HG02642 (cell line): ENCODE results near the gene SCNM1.

ENCODE experiments used
- ATAC-seq: cut with Tn5 transposase; IDR thresholded peaks from one replicate; pipeline ENCODE4 v1.9.1; 2021; ENCODE audit warnings: mild to moderate bottlenecking; ENCODE audit not compliant: unreplicated experiment, poor library complexity

The SCNM1 gene, protein sequence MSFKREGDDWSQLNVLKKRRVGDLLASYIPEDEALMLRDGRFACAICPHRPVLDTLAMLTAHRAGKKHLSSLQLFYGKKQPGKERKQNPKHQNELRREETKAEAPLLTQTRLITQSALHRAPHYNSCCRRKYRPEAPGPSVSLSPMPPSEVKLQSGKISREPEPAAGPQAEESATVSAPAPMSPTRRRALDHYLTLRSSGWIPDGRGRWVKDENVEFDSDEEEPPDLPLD

DNA sequence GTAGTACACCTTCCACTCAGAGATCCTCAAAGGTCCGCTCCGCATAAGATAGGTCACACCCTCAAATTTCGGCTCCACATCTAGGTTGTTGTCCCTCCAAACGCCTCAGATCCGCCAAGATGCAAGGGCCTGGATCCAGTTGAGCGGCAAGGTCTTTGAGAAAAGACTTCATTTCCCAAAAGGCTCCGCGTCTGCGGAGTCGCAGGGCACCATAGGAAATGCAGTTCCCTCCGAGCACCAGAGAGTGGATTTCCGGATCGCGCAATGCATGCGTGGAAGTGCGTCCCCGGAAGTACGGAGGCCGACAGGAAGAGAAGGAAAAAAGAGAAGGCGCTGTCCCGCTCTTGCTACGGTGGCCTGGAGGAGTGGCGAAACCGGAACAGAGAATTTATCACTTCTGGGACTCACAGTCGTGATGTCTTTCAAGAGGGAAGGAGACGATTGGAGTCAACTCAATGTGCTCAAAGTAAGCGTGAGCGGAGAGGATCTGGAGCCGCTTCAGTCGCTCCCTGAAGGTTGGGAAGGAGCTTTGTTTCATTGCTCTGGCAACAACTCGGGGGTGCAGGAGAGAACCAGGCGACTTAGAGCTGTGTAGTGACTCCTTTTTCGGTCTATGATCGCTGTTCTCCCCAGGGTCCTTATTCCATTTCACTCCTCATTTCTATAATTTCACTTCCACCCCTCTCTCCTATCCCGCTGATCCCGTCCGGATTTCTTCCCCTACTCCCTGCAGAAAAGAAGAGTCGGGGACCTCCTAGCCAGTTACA, at the start of gene SCNM1, which contains the start of gene LYSMD1:
Gene SCNM1, plus strand, starts transcription at position 407 of the 767 bp plus-strand sequence. Its CDS starts 9 bp downstream, at position 416.
Gene LYSMD1, minus strand, starts transcription at position 165 of the 767 bp plus-strand sequence. CDS start 644 bp downstream, outside the sequence.
- peak; percentile 88 for ATAC-seq

DNA sequence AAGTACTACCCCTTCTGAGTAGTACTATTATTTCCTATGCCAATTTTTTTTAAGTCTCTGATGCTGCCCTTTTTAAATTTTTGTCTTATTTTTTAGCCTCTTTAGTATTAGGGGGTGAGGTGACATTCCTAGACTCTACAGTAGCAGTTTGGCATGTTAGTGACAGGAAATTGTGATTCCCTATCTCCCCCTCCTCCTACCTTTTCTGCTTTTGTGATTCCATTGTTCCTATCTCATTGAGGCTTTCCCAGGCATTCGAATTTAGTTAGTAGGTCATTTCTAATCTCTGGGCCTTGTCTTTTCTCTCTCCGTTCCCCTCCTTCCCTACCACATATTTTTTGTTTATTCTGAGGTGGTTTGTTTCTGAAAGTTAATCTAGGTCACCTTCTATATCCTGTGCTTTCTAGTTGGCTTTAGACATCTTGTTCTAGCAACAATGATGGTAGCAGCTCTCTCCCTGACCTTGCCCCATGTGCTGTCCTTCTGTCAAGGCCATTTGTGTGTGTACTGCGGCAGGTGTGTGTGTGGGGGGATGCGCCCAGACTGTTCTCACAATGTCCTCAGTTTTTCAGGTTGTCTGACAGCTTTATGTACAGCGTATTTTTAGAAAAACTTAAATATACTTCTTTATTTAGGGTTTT, 41.1 kb upstream of the SCNM1 start:
- ATAC-seq, result no peak

DNA sequence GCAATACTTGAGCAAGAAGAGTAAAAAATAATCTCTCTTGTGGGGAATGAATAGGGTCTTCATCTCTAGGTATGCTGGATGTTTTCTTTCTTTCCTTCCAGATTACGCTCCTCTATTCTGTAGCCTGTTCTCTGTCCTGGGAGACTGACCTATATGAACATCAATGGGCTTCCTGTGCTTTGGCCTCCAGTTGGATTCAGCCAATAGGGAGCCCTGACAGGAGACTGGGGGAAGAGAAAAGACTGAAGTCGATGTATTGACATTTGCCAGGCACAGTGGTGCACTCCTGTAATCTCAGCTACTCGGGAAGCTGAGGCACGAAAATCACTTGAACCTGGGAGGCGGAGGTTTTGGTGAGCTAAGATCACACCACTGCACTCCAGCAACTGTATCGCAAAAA, 37.1 kb upstream of the SCNM1 start:
- ATAC-seq, result no peak

DNA sequence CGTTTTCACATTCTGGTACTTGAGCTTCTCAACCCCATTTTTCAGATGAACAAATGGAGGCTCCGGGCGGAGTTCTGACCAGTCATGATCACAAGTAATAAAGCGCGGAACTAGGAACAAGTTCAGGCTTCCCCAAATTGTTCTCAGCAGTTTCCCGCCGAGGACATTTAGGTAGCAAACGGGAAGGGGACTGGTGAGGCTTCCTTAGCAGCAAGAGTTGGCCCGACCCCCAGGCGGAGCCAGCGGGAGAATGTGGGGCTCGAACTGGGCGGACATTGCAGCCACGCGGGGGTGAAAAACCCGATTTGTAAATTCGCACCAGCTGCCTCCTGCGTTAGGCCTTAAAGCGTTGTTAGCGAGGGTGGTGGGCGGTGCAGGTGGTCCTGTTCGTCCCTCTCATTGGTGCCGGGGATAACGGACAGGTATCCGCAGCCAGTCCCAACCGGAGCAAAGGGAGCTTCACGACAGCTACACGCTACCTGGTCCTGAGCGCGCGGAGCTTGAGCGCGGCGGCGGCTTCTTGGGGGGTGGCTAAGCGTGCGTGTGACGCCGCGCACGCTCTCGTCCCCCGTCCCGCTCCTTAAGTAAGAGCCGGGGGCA, 34.9 kb upstream of the SCNM1 start:
- ATAC-seq, result peak; percentile 85

DNA sequence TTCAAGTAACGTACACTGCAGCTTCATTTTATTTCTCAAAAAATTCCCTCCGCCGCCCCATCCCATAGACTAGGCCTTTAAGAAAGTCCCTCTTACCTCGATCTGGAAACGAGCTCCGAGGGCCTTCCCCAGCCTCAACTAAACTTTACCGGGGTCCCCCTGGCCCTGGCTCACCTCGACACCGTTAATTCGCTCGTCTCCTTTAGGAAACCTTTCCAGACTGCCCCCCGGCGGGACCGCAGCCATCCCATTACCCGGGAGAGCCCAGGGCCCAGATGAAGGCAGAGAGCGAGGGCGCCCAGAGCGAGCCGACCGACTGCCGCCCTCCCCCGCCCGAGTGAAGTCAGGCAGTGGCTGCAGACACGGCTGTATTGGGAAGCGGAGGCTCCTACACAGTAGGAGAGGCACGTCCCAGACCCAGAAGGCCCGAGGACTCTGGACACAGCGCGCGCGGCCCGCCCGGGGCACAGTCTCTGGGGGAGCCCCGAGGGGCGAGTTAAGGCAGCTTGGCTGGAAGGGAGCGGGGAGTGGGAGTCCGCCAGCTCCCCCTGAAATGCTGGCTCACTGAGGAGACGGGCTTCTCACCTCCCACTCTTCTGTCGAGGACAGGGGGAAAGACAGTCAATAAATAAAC, 34.1 kb upstream of the SCNM1 start:
- no peak for ATAC-seq

DNA sequence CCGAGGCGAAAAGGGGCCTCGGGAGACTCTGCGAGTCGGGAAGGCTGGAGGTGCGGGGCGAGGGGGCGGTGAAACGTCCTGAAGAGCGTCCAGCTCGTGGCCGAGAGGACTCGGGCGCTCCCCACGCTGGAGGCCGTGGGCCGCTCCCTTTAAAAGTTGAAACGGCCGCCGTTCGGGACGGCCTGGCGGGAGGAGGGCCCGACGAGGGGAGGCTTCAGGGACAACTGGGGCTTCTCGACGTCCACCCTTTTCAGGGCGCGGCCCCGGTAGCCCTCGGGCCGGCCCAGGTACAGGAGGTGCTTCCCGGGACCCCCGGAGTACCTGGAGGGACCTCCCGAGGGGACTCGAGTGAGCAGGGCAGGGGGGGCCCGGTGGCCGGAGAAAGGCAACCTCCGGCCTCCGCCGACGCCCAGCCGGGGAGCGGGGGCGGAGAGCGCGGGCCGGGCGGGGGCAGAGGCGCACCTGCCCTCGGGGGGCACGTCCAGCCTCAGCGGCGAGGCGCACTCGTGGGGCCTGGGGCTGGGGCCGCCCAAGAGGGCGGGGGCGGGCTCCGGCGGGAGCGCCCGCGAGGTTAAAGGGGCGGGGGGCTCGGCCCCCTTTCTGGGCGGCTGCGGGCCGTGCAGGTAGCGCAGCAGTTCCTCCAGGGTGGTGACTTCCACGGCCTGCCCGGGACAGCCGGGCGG, 33.5 kb upstream of the SCNM1 start:
- ATAC-seq, result no peak

DNA sequence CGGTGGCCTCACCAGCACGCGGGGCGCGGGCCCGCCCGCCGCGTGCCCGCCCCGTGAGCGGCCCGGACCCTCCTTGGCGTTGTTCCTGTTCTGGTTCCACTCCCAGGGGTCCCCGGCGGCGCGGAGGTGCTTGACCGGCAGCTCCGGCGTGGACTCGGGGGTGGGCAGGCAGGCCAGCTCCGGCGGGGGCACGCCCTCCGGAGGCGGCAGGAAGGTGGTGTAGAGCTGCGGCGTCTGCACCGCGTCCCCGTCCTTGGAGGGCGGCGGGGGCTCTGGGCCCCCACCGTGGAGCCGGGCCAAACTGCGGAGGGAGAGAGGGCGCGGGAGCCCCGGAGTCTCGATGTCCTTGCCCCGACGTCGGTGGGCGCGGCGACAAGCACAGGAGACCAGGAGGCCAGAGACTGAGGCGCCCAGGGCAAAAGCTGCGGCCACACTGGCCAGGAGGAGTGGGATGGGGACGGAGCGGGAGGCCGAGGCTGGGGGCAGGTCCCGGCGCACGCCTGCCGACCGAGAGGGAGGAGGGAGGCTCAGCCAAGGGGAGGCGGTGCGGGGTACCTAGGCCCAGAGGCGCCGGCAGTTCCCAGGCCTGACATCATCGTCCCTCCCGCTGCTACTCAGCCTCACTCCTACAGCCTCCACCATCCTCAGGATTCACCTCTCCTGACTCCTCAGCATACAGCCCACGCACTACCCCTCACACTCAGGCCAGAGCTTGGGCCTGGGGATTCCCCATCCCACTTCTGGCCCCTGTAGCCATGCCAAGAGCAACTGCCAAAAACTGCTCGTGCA, 32.7 kb upstream of the SCNM1 start:
- ATAC-seq, result no peak

DNA sequence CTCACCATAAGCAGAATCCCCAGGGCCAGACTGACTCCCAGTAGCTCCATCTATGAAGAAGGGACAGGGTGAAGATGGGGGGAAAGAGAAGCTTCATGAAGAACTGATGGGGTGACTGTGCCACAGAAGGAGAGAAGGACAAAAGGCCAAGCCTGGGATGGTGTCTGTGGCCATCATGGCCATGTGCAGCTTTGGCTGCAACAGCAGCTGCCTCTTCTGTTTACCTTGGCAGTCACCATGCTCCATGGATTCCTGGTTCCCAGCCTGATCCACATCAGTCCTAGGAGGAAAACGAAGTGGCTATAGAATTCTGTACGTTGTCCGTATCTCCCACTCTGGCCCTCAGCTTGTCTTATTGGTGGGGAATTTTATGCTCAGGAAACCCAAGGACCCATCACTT, 31.5 kb upstream of the SCNM1 start:
- ATAC-seq, result no peak

DNA sequence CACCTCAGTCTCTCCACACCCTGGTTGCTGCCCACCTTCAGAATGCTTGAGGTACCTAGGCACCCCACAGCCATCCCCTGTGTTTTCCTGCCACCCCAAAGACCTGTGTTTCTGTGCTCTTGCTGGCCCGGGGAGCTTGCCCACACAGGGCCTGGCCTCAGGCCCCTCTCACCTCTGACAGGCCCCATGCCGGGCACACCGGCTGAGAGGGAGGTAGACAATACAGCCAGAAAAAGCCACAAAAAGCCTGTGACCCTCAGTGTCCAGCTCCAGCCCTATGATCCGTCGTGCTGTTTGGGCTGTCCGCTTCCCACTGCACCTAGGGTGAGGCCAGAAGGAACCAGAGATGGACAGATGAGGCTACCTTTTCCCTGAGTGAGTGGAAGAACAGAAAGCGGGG, 31.0 kb upstream of the SCNM1 start:
- ATAC-seq, result no peak

DNA sequence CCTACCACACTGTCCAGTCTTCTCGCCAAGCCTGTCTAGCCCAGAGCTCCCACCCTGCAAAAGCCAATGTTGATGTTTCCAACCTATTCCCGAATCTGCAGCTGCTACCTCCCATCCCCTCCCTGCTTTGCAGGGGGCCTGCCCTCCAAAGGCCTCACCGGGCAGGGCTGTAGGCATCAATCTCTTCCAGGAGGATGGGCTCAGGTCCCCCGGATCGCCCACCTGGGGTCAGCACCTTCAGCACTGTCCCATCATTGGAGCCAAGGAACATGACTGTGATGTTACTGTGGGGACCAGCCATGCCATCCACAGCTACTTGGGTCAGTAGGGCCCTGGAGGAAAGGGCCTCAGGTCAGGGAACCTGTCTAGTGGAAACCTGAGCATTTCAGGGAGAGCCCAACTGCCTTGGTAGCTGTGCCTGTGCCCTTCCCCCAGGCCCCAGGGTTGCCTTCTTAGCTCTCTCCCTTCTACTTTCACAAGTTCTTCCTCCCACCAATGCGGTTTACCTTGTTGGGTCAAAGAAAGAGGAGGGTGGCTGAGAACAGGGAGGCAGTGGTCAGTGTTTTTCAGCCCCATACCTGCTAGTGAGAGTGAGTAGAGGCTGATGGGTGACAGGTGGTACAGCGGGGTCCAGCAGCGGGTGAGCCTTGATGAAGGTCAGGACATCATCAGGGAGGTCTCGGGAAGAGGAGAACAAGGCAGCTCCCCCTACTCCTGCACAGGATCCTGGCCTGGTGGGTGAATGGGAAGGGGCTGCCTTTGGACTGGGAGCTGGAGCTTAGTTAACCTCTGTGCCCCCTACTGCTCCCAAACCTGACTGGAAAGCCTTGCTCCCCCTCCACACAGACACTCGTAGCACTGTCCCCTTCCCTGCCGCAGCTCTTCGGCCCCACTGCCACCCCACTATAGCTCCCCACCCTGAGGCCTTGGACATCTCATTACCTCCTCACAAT, 30.2 kb upstream of the SCNM1 start:
- no peak for ATAC-seq

DNA sequence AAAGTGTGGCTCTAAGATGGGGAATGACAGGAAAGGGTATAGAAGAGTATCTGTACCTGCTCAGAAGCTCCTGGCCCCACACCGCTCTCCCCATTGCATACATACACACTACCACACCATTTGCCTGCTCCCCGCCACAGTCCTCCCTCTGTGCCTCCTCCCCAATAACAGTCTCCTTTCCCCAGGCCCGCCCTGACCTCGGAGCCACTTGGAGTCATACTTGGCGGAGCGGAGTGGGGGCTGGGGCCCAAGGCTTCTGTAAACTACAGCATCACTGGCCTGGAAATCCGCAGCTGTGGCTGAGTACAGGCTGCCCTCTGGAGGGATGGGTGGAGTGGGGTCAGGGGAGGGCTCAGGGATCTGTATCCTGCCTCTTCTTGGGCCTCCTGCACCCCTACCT, 28.2 kb upstream of the SCNM1 start:
- ATAC-seq, result no peak

DNA sequence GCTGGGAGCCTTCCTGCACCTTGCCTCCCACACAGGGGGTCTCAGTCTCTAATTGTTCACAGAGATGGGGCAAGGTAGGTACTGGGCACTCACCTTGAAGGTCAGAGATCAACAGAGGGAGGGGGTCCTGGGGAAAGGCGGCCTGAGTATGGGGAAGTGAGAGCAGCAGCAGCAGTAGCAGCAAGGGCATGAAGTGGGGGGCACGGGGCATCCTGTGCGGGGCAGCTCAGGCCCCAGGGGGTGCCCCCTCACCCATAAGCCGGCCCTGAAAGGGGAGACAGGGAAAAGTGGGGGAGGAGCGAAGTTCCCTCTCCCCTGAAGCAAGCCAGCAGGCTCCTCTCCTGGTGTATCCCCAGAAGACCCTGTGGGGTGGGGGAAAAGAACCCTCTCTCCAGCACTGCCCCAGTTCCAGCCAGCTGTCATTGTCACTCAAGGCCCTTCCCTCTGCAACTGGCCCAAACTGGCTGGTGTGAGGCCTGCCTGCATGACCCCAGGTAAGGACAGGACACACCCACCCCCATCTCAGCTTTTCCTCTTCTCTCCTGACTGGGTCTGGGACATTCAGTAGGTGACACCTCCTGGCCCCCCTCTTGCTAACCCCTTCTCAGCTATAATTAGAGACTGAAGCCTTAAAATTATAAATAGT, 23.4 kb upstream of the SCNM1 start:
- ATAC-seq, result no peak

DNA sequence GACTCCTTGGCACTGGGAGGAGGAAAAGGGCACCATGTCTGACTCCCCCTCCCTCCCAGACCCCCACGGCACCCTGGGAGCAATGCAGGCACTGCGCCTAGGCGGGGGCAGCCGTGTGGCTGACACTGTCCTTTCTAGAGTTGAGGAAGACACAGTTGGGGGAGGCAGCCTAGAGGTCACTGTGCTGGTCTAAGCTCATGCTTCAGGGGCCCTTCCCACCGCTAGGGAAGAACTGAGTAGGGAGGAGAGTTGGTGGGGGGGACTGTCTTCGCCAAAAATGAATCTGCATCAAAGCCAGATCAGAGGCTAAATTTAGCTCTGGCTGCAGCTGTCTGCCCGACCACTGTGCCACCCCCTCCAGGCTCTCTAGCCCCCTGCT, 22.9 kb upstream of the SCNM1 start:
- ATAC-seq, result no peak

DNA sequence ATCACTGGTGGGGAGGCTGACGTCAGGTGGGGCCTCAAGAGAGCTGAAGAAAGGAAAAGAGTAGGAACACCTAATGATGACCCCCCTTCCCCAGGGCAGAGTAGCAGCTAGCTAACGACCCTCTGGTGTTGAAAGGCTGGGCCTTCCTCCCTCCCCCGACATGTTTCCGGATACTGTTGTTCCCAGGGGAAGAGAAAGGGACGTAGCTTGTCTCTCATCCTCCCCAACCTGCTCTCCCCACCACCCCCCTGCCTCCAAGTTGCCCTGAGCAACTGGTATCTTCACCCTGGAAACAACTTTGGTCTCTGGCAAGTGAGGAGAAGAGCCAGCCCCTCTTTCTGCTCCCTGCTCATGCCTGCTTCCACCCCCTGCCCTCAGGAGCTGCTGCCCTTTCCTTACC, 22.0 kb upstream of the SCNM1 start:
- ATAC-seq, result no peak

DNA sequence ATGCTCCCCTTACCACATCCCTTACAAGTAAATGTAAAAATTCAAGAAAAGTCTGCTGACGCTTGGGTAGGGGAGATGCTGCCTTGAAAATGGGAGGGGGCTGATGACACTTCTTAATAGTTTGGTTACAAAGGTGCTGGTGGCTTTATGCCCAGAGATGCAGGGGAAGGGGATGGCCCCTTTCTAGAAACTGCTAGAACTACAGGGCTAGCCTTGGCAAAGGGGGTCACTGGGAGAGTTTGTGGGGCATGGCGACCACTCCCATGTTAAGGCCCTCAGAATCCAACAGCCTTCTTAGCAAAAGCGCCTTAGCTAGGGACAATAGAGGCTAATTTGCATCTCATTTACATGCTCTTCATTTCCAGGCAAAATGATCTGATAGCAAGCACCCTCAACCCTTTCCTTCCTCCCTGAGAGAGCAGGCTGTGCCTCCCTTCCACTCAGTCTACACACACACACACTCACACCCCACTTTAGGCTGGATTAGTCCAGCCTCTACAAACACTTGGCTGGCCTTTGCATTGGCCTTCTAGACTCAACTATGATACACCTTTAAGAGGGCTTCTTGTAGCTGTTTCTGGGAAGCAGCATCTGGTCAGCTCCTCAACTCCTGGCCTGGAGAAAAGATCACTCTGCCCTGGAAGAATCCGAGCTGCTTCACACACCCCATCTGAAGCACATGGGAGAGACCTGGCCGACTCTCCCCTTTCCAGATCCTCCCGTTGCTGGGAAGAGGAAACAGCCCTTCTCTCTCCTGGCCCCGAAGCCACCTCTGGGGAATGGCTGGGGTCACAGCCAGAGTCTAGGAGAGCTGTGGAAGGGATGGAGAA, 21.3 kb upstream of the SCNM1 start:
- no peak for ATAC-seq

DNA sequence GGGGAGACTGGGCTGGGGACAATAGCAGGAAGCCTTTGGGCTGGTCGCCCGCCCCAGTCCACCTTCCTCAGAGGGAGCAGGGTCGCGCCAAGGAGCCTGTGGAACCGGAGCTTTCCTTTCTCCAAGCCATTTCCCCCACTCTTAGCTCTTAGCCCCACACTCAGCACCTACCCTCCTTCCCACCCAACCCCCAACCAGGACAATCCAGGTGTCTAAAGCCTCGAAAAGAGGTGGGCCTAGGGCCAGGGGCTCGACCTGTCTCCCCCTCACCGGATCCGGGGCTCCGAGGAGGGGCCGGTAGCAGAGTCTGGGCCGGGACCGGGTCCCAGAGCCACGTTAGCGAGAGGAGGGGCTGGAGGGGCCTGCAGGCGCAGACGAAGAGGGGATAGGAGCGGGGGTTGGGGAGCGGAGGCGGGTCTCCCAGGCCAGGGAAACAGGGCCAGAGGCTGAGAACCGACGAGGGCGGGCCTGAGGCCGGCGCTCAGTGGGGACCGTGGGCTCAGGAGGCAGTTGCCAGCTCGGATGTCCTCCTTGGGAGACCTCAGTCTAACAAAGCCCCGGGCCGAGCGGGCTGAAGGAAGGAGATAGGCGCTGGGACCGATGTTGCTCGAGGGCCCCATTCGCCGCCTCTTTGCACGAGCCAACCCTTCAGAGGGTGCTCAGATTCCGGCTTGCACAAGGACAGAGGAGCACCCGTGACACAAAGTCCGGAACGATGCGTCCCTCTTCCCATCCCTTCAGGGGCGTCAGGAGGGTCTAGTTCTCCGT, 20.5 kb upstream of the SCNM1 start:
- ATAC-seq, result no peak
